Mesodermal cell (in vitro differentiated cells): ENCODE data around the gene CFAP92. TPM values are rescaled to one million over a fixed set of nuclear protein-coding genes. Genes with fewer than 3 reads are reported as not detected.

ENCODE experiments used
- H3K27ac ChIP-seq: 2 replicates; pipeline ENCODE4 v1.7.0; 2013; ENCODE audit warnings: mild to moderate bottlenecking, low read depth, low read length, moderate library complexity; ENCODE audit not compliant: severe bottlenecking
- H3K36me3 ChIP-seq: 2 replicates; pipeline ENCODE4 v1.7.1; 2013; ENCODE audit warnings: mild to moderate bottlenecking, low read length, moderate library complexity; ENCODE audit not compliant: control insufficient read depth, insufficient read depth
- H3K4me1 ChIP-seq: one replicate; pipeline ENCODE4 v1.7.1; 2013; ENCODE audit warnings: mild to moderate bottlenecking, low read length; ENCODE audit not compliant: insufficient read depth, control insufficient read depth, poor library complexity, severe bottlenecking
- H3K4me3 ChIP-seq: 2 replicates; pipeline ENCODE4 v1.7.0; 2013; ENCODE audit warnings: low read length, control low read depth, mild to moderate bottlenecking; ENCODE audit not compliant: insufficient read depth, poor library complexity, severe bottlenecking; ENCODE audit errors: extremely low read depth
- H3K9me3 ChIP-seq: 2 replicates; pipeline ENCODE4 v1.7.1; 2013; ENCODE audit warnings: mild to moderate bottlenecking, low read length, moderate library complexity; ENCODE audit not compliant: control insufficient read depth
- WGBS, 2 experiments: methylation state at CpG; one replicate each; pipeline ENCODE4 v1.1.5; 2013; ENCODE audit warnings: missing lambda C conversion rate in 2 of 2; ENCODE audit not compliant: insufficient coverage in 2 of 2; 5-methylcytosine and 5-hydroxymethylcytosine counted together
- polyA plus RNA-seq, 2 experiments: library from polyadenylated mRNA; stranded (reverse); fragments of 50-300 nt; gene quantifications; one replicate each; pipeline ENCODE4 v1.2.3, GENCODE V29; 2013

The CFAP92 gene, protein sequence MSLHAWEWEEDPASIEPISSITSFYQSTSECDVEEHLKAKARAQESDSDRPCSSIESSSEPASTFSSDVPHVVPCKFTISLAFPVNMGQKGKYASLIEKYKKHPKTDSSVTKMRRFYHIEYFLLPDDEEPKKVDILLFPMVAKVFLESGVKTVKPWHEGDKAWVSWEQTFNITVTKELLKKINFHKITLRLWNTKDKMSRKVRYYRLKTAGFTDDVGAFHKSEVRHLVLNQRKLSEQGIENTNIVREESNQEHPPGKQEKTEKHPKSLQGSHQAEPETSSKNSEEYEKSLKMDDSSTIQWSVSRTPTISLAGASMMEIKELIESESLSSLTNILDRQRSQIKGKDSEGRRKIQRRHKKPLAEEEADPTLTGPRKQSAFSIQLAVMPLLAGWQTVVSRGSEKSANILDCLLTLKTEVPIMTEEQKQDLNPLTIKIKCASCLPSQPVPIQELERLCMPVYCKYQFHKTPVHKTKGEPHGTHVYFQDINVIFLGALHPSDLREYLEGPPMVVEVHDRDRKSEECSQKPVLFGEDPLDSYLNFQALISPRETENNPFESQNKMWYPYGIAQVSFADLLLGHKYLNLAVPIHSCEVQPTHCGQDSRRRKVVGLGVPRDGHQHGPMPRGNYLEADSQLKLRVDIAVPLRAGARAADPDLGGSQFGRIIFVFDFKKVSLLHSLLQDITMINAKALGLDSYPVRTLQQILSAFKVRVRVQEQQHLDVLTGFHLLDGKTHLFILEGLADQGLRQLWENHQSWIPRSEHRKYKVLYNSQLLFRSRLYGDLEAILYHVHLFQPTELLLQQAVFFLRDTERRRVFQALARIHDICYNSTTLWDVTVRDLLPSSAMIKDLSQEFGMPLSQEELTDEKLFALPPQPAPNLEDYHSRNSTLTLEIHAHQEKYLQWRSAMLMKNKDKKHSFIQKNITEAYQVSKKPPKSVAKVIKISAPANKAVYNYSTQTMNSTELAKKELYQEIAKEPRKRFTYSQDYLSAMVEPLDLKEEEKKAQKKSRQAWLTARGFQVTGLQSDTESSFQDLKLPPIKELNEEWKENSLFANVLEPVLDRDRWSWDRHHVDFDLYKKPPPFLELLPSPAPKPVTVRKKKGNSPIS
- 1.4 TPM for polyA plus RNA-seq (2013, experiment 1 of 2)
- polyA plus RNA-seq (2013, experiment 2 of 2) = 1.6 TPM

DNA sequence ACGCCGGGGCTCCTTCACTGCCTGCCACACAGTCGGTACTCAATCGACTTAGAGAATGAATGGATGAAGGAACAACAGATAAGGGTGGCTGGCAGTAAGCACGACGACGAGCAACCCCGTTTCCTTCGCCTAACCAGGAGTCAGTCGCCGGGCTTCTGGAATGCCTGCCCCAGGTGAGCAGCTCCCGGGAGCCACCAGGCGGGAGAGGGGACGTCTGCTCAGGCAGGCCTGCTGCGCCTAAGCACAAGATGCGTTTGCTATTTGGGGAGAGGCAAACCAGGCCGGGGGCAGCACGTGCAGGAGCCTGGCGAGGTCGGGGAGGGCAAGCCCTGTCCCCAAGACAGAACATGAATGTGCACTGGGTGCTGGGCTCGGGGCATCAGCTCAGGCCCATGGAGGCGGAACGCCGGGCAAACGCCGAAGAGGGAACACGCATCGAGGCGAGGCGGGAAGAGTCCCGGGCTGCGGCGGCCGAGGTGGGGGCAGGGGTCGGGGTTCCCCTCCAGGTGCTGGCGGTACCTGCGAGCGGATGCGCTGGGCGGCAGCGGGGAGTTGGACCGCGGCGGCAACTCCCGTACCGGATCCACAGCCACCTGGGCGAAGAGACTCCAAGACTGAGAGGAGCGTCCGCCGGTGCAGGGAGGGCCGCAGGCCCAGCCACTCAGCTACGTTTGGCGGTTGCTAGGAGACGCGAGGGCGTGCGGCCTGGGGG, at the start of gene CFAP92:
TSS of gene CFAP92 (minus strand) at position 616 of the 712 bp plus-strand sequence. CDS start 772 bp downstream, outside the sequence.
- Histone ChIP-seq H3K4me3 (peak within 1 kb of the TSS; percentile 41), H3K36me3 (no peaks in the 10 kb centered on the region), H3K27ac (no peak within 1 kb of the TSS), H3K9me3 (no peaks in the 10 kb centered on the region), H3K4me1 (no peaks in the 10 kb centered on the region)
- 4 to 5% methylated on average over 46 to 52 of the region's 57 CpGs for WGBS, 2 experiments

DNA sequence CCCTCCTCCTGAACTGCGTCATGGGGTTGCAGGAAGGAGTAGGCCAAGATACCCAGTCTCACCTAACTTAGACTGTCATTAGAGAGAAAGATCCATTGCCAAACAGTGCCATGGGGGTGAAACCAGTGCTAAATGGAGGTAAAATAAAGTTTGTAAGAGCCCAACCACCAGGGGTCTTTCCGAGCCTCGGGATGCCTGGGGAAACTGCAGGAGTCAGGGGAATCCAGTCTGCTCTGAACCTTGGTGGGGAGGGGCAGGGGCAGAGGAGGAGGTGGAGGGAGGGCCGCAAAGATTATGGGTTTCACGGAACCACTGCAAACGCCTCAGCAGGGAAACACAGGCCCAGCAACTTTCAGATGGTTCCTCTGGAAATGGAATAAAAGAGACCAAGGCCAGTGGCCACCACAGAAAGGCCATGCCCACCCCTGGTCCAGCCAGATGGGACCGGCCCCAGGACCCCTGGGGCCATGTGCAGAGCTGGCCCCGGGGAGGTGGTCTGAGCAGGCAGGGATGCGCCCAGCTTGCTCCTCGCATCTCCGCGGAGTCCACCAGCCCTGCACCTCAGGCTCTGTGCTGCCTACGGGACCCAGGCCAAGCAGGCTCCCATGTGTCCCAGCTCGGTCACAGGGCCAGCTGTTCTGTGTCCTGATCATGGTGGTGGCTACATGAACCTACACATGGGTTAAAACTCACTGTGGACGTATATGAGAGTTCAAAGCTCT, 46.9 kb upstream of the CFAP92 start:
- no peak overlapping the region for H3K27ac ChIP-seq
- H3K36me3 ChIP-seq = no peaks in the 10 kb centered on the region
- H3K4me3 ChIP-seq = no peak overlapping the region
- H3K4me1 ChIP-seq = no peaks in the 10 kb centered on the region
- peaks cover 3% of the 10 kb centered on the region for H3K9me3 ChIP-seq
- 84 to 89% methylated on average over 13 of the region's 15 CpGs for WGBS, 2 experiments

DNA sequence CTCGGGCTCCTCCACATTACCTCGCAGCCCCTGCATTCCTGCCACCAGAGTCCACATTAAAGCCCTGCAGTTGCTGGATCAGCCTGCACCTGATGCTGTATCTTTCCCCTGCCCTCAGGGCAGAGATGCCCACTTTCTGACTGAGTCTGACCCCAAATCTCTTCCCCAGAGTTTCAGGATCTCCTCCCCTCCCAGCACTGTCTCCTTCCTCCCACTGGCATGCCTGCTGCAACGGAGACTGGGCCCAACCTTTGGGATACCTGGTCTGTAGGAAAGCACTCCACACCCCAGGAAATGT, 46.1 kb upstream of the CFAP92 start:
- H3K27ac ChIP-seq = no peak overlapping the region
- H3K36me3 ChIP-seq = no peaks in the 10 kb centered on the region
- H3K4me3 ChIP-seq = no peak overlapping the region
- no peaks in the 10 kb centered on the region for H3K4me1 ChIP-seq
- 80 to 86% methylated on average over 2 to 3 of the region's 3 CpGs for WGBS, 2 experiments
- H3K9me3 ChIP-seq = peaks cover 3% of the 10 kb centered on the region

DNA sequence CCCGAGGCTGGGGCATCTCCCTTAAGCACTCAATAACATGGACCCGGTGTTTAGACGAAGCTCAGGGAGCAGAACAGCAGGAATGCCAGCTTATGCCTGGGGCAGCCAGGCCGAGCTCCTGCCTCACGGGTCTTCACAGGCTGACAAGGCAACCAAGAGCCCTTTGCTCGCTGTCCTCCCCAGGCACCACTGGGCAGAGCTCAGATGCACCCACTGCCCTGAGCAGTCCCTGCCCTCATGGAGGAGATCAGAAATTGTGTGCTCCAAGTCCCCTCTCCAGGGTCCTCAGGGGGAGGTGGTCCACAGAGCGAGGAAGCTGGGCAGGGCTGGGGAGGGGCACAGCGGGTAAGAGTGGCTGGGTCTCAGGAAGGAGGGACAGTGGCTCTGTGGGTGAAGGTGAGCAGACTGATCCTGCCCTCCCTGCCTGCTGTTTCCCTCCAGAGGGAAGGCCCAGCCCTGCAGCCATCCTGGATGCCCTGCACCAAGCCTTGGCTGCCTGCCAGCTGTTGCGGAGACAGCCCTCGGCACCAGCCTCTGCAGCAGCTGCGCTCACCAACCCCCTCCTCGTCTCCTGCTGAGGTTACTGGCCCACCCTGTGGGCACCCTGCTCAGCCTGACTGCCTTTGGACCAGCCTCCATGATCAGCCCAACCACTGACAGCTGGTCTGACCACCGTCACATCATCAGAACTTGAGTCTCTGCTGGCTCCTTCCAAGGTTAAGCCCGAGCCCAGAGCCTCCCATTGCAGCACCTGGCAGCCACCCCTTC, 45.6 kb upstream of the CFAP92 start:
- no peak overlapping the region for H3K4me3 ChIP-seq
- H3K9me3 ChIP-seq = peaks cover 3% of the 10 kb centered on the region
- 87 to 93% methylated on average over 13 of the region's 14 CpGs for WGBS, 2 experiments
- H3K36me3 ChIP-seq = no peaks in the 10 kb centered on the region
- H3K27ac ChIP-seq = no peak overlapping the region
- no peaks in the 10 kb centered on the region for H3K4me1 ChIP-seq

DNA sequence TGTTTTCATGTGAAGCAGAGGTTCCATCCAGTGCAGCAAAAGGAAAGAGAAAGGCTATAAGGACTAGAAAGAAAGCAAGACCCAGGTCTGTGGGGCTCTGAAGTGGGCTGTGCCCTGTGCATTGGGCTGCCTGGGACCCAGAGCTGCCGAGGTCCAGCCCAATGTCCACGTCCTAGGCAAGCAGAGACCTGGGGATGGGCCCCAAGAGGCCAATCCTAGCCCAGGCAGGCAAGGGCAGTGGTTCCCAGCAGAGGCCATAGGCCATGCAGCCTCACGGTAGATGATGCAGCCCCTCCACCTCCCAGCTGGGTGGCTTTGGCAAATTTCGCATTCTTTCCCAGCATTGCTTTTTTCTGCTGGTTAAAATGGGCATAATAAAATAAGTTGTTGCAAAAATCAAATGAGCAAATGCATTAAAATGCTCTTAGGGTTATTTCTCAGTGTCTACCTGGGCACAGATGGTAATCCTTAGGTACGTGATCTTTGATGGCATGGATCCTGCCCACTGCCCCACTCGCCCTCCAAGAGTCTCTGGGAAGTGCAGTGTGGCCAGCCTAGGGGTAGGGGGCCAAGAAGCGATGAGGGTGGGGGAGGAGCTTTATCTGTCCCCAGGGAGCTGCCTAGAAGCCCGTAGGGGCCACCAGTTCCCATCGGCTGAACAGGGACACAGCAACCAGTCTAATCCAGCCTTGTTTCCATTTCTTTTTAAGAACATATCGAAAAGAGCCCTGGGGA, 44.4 kb upstream of the CFAP92 start:
- WGBS, 2 experiments = 85 to 88% methylated on average over 7 to 9 of the region's 10 CpGs
- Histone ChIP-seq H3K4me1 (no peaks in the 10 kb centered on the region), H3K27ac (no peak overlapping the region), H3K4me3 (no peak overlapping the region), H3K36me3 (no peaks in the 10 kb centered on the region), H3K9me3 (peaks cover 3% of the 10 kb centered on the region)

DNA sequence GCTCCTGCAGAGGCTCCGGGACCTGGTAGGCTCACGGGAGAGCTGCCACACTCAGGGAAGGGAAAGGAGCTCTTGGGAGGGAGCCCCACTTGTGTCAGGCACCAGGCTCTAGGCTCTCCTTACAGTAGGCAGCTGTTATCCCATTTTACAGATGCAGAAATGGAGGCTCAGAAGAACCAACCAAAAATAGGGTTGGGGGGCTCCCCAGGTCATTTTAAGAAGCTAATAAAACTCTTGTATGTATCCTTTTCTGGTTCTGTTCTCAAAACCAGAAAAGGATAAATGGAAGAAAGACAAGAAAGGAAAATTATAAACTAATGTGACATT, 43.2 kb upstream of the CFAP92 start:
- Histone ChIP-seq H3K4me1 (no peaks in the 10 kb centered on the region), H3K27ac (no peak overlapping the region), H3K9me3 (peaks cover under 1% of the 10 kb centered on the region), H3K4me3 (no peak overlapping the region), H3K36me3 (no peaks in the 10 kb centered on the region)
- 55% methylated on average over 2 of the region's 2 CpGs for WGBS, 2 experiments

DNA sequence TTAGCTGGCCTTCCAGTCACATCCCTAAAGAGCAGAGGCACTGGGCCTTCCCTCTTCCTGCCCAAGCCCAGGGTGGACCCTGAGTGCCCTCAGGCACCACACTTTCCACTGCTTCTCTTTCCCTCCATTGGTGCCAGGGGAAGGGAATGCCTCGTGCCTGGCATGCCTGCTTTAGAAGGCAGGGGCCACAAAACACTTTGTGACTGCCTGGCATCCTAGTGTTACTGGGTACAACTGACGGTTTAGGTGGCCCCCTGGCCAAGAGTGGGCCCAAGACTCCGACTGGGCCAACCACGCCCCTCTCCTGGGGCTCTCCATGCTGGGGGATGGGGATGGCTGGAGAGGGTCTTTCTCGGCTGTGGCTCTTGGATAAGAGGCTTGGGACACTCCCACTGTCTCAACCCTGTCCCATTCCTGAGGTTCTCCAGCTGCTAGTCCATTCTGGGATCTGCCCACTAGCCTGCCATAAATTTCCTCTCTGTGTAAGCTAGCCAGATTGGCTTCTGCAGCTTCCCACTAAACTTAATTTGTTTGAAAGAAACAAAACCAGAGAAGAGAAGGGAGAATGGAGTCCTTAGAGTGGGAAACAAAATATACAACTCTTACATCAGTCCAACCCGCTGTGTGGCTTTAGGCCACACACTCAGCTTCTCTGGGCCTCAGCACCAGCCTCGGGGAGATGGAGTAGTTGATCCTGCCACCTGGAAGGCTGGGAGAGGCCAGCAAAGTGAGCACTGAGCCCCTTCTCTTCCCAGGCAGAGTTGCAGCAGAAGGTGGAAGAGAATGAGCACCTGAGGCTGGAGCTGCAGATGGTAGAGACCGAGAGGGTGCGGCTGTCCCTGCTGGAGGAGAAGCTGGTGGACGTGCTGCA, 42.6 kb upstream of the CFAP92 start:
- Histone ChIP-seq H3K4me1 (no peaks in the 10 kb centered on the region), H3K9me3 (no peaks in the 10 kb centered on the region), H3K36me3 (no peaks in the 10 kb centered on the region), H3K27ac (no peak overlapping the region), H3K4me3 (no peak overlapping the region)
- WGBS, 2 experiments = 90 to 91% methylated on average over 5 to 8 of the region's 10 CpGs

DNA sequence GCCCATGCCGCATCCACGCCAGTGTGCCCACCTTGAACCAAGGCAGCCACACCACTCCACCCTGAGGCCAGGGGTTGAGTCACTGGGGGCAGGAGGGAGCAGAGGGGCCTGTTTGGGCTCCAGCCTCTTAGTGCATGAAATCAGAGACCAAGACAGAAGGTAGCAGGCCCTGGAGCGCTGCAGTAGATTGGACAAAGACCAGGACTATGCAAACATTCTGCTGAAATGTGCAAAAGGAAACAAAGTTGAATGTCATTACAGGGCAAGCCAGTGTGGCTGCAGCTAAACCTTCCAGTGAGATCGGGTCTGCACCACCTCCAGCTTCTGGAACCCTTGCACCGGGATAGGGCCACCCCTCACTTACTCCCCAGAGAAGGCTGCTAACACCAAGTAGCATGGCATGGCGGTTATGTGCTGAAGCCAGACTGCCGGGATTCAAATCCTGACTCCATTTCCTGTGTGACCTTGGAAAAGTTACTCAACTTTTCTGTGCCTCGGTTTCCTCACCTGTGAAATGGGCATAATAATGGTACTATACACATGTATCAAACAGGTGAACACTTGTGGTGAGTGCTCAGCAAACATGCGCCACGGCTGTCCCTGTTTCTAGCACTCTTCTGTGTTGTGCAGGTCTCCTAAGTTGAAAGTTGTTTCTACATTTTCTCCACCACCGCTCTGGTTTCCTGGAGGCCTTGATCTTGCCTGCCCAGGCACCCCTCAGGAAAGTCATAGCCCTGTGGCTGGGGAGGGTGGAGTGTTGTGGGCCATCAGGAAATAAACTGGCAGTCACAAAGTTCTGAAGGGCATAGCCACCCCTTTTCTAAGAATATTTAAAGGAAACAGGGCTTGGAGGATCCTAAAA, 41.7 kb upstream of the CFAP92 start:
- Histone ChIP-seq H3K4me1 (peaks cover 2% of the 10 kb centered on the region), H3K4me3 (no peak overlapping the region), H3K27ac (no peak overlapping the region), H3K36me3 (no peaks in the 10 kb centered on the region), H3K9me3 (no peaks in the 10 kb centered on the region)
- 90 to 98% methylated on average over 6 to 7 of the region's 11 CpGs for WGBS, 2 experiments
